ENCODE results near the gene GCLC. TPM values are rescaled to one million over a fixed set of nuclear protein-coding genes. Genes with fewer than 3 reads are reported as not detected.

The GCLC gene
- 10 to 100 TPM; 25.0 to 31.7 TPM for total RNA-seq

GRCh38 chr6:53544470-53545308, at the start of gene GCLC:
Gene GCLC, minus strand, starts transcription at chr6:53545101. Its CDS starts 456 bp downstream, at chr6:53544645.

Other genes starting within 250 kb of the GCLC start
- gene ELOVL5, start 196.2 kb downstream of the GCLC start, total RNA-seq, result 10 to 100 TPM; 46.5 to 62.6 TPM
- under 1 TPM in 1 of 2 donors, not detected in 1; under 0.01 TPM for gene KLHL31, start 120.7 kb upstream of the GCLC start, total RNA-seq
- gene LRRC1, start 249.9 kb upstream of the GCLC start, total RNA-seq, result 1 to 10 TPM; 3.1 to 3.3 TPM

All from melanocyte of skin (primary cell).